Raji (cell line): ENCODE results near the gene MAP2K5.

ENCODE experiments used
- POLR2A ChIP-seq: IDR thresholded peaks from 2 replicates; pipeline ENCODE4 v1.6.1; 2011; ENCODE audit warnings: low read depth, low read length, control low read depth; ENCODE audit not compliant: insufficient read depth

Gene MAP2K5

GRCh38 chr15:67632261-67632660, 89.8 kb downstream of the MAP2K5 start:
- no peak for TF ChIP-seq POLR2A

GRCh38 chr15:67639591-67639990, 97.1 kb downstream of the MAP2K5 start:
- no peak for TF ChIP-seq POLR2A

- no peak for TF ChIP-seq POLR2A
These were observed 99.0 kb downstream of the MAP2K5 start for GRCh38 chr15:67641453-67641852.

- TF ChIP-seq POLR2A = no peak
These were observed 104.3 kb downstream of the MAP2K5 start for GRCh38 chr15:67646847-67647246.

- TF ChIP-seq POLR2A = no peak
These were observed 110.1 kb downstream of the MAP2K5 start for GRCh38 chr15:67652586-67652985.

GRCh38 chr15:67660446-67660845, 117.9 kb downstream of the MAP2K5 start:
- no peak for TF ChIP-seq POLR2A

- TF ChIP-seq POLR2A = no peak
These were observed 118.5 kb downstream of the MAP2K5 start for GRCh38 chr15:67660874-67661606.

- TF ChIP-seq POLR2A = no peak
These were observed 128.3 kb downstream of the MAP2K5 start for GRCh38 chr15:67670647-67671305.

GRCh38 chr15:67674983-67675382, 132.5 kb downstream of the MAP2K5 start:
- no peak for TF ChIP-seq POLR2A

GRCh38 chr15:67678089-67678488, 135.6 kb downstream of the MAP2K5 start:
- no peak for TF ChIP-seq POLR2A

- no peak for TF ChIP-seq POLR2A
These were observed 136.5 kb downstream of the MAP2K5 start for GRCh38 chr15:67678993-67679392.

GRCh38 chr15:67680641-67681040, 138.1 kb downstream of the MAP2K5 start:
- no peak for TF ChIP-seq POLR2A

- no peak for TF ChIP-seq POLR2A
These were observed 142.6 kb downstream of the MAP2K5 start for GRCh38 chr15:67685008-67685599.

- no peak for TF ChIP-seq POLR2A
These were observed 143.2 kb downstream of the MAP2K5 start for GRCh38 chr15:67685716-67686115.

GRCh38 chr15:67690936-67691335, 148.4 kb downstream of the MAP2K5 start:
- TF ChIP-seq POLR2A = no peak

- no peak for TF ChIP-seq POLR2A
These were observed 148.9 kb downstream of the MAP2K5 start for GRCh38 chr15:67691450-67691849.
